ENCODE data around the gene MIER2. TPM values are rescaled to one million over a fixed set of nuclear protein-coding genes. Genes with fewer than 3 reads are reported as not detected.

Gene MIER2
- total RNA-seq, 1 experiment from 2014 or later = 40.1 TPM

DNA sequence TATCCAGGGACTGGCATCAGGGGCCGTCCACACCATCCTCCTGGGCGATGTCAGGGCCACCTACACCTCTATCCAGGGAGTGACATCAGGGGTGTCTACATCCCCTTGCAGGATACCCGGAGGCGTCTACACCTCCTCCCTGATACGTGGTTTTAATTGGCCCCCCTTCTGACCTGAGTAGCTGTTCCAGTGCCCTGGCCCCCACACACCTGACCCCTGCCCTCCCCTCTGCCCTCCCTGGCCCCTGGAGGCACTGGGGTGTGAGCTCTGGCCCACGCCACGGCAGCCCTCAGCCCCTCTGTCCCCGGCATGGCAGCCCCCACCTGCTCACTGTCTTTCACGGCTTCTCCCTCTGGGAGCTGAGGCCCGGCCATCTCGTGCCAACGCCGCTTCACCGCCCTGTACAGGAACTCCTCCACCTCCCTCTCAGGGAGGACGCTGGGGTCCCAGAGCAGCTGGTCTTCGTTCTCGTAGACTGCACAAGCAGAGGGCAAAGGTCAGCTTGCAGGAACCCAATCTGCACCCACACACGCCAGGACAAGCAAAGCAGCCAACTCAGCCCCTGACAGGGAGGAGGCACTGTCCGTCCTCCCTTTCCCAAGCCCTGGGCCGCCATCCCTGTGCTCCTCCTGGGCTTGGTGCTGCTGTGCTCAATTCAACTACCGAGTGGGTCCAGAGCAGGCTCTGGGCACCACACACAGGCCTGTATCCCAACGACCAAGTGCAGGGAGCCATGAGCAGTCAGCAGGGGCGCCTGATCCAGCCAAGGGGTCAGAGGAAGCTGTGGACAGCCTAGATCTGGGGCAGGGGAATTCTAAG lies 31.2 kb downstream of the MIER2 start:
- CTCF ChIA-PET = no interaction called here
- peaks cover 6% of the 10 kb centered on the region for H3K4me1 Mint-ChIP-seq (ENCODE audit: low read depth, unreplicated experiment)
- no TSS peak for BruUV-seq (replicated peaks)

DNA sequence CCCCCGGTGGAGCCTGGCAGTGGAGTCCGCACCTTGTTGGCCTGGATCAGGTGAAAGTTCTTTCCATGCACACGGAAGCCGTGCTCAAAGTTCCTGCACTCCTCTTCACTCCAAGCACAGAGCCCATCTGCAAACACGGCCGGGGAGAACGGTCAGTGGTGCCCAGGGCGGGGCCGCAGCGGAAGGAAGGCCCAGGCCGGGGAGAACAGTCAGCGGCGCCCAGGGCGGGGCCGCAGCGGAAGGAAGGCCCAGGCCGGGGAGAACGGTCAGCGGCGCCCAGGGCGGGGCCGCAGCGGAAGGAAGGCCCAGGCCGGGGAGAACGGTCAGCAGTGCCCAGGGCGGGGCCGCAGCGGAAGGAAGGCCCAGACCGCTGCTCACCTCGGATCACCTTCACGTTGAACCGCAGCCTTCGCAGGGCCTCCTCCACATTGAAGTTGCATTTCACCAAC lies 32.8 kb downstream of the MIER2 start:
- Mint-ChIP-seq H3K36me3 (ENCODE audit: insufficient read depth, unreplicated experiment) (peaks cover 53% of the 10 kb centered on the region), H3K27ac (ENCODE audit: unreplicated experiment) (no peak overlapping the region), H3K27me3 (ENCODE audit: insufficient read depth, unreplicated experiment) (no peaks in the 10 kb centered on the region), H3K9me3 (ENCODE audit: unreplicated experiment) (no peaks in the 10 kb centered on the region), H3K4me1 (ENCODE audit: low read depth, unreplicated experiment) (peaks cover 6% of the 10 kb centered on the region), H3K4me3 (ENCODE audit: unreplicated experiment) (no peak overlapping the region)
- CTCF ChIA-PET = no interaction called here
- Histone ChIP-seq H3K36me3 (ENCODE audit: control insufficient read depth, insufficient read depth, low read length) (peaks cover 2% of the 10 kb centered on the region), H3K27me3 (replicated peaks; ENCODE audit: control insufficient read depth, insufficient read depth, low read length) (no peaks in the 10 kb centered on the region), H3K4me1 (no peaks in the 10 kb centered on the region), H3K9me3 (no peaks in the 10 kb centered on the region), H3K4me3 (ENCODE audit: low read depth, low read length) (no peak overlapping the region)
- intact Hi-C loops (cut with micrococcal nuclease; ENCODE audit: unreplicated experiment) = no loop called here
- no peak for DNase-seq
- POLR2A ChIA-PET = no interaction called here
- BruUV-seq (replicated peaks) = no TSS peak
- TF ChIP-seq, protein P1, sequence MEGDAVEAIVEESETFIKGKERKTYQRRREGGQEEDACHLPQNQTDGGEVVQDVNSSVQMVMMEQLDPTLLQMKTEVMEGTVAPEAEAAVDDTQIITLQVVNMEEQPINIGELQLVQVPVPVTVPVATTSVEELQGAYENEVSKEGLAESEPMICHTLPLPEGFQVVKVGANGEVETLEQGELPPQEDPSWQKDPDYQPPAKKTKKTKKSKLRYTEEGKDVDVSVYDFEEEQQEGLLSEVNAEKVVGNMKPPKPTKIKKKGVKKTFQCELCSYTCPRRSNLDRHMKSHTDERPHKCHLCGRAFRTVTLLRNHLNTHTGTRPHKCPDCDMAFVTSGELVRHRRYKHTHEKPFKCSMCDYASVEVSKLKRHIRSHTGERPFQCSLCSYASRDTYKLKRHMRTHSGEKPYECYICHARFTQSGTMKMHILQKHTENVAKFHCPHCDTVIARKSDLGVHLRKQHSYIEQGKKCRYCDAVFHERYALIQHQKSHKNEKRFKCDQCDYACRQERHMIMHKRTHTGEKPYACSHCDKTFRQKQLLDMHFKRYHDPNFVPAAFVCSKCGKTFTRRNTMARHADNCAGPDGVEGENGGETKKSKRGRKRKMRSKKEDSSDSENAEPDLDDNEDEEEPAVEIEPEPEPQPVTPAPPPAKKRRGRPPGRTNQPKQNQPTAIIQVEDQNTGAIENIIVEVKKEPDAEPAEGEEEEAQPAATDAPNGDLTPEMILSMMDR (IDR thresholded peaks at IDR 0.05; ENCODE audit: insufficient read depth in 1 of 2, low read depth in 1 of 2, low read length in 1 of 2, severe bottlenecking in 1 of 2, unreplicated experiment in 1 of 2) = no peak

More for the DNA sequence above, 31.2 kb downstream of the MIER2 start:
- Mint-ChIP-seq H3K36me3 (ENCODE audit: insufficient read depth, unreplicated experiment) (peaks cover 53% of the 10 kb centered on the region), H3K27me3 (ENCODE audit: insufficient read depth, unreplicated experiment) (no peaks in the 10 kb centered on the region), H3K9me3 (ENCODE audit: unreplicated experiment) (no peaks in the 10 kb centered on the region), H3K4me3 (ENCODE audit: unreplicated experiment) (no peak overlapping the region), H3K27ac (ENCODE audit: unreplicated experiment) (no peak overlapping the region)
- H3K27me3 ChIP-seq (replicated peaks; ENCODE audit: control insufficient read depth, insufficient read depth, low read length) = no peaks in the 10 kb centered on the region
- no peaks in the 10 kb centered on the region for H3K9me3 ChIP-seq
- intact Hi-C loops (cut with micrococcal nuclease; ENCODE audit: unreplicated experiment) = no loop called here
- no peak overlapping the region for H3K4me3 ChIP-seq (ENCODE audit: low read depth, low read length)
- POLR2A ChIA-PET = no interaction called here
- no peak for DNase-seq
- H3K4me1 ChIP-seq = no peaks in the 10 kb centered on the region
- TF ChIP-seq, protein P1 (IDR thresholded peaks at IDR 0.05; ENCODE audit: insufficient read depth in 1 of 2, low read depth in 1 of 2, low read length in 1 of 2, severe bottlenecking in 1 of 2, unreplicated experiment in 1 of 2) = no peak
- H3K36me3 ChIP-seq (ENCODE audit: control insufficient read depth, insufficient read depth, low read length) = peaks cover 2% of the 10 kb centered on the region

DNA sequence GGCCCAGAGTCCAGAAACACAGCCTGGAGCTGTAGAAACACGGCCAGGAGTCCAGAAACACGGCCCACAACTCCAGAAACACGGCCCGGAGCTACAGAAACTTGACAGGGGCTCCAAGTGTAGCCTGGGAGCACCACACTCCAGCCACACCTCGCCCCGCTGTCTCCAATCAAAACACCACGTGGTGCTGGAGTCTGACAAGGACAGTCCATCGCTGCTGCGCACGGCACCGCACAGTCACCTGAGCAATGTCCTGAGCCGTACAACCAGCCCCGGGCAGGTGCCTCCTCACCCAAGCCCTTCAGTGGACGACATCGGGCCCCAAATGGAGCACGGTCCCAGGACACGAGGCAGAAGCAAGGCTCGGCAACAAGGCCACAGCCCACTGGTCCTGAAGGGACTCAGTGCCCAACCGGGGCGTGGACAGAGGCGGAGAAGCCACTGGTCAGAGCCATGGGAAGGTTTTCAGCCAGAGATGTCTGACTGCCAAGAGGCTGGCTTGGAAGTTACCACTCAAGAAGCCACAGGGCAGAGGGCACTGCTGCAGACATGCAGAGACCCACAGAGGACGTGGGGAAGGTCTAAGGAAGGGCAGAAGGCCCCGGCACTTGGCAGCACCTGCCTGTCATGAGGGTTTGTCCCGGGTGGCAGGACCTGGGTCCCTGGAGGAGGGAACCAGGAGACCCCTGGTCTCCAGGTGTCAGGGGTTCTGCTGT lies 33.7 kb downstream of the MIER2 start:
- Mint-ChIP-seq H3K27me3 (ENCODE audit: insufficient read depth, unreplicated experiment) (no peaks in the 10 kb centered on the region), H3K9me3 (ENCODE audit: unreplicated experiment) (no peaks in the 10 kb centered on the region), H3K4me3 (ENCODE audit: unreplicated experiment) (no peak overlapping the region), H3K4me1 (ENCODE audit: low read depth, unreplicated experiment) (peaks cover 6% of the 10 kb centered on the region), H3K36me3 (ENCODE audit: insufficient read depth, unreplicated experiment) (peaks cover 46% of the 10 kb centered on the region), H3K27ac (ENCODE audit: unreplicated experiment) (no peak overlapping the region)
- Histone ChIP-seq H3K4me3 (ENCODE audit: low read depth, low read length) (no peak overlapping the region), H3K9me3 (no peaks in the 10 kb centered on the region), H3K27me3 (replicated peaks; ENCODE audit: control insufficient read depth, insufficient read depth, low read length) (no peaks in the 10 kb centered on the region), H3K36me3 (ENCODE audit: control insufficient read depth, insufficient read depth, low read length) (peaks cover 2% of the 10 kb centered on the region), H3K4me1 (no peaks in the 10 kb centered on the region)
- ChIA-PET CTCF (no interaction called here), POLR2A (no interaction called here)
- TF ChIP-seq, protein P1 (IDR thresholded peaks at IDR 0.05; ENCODE audit: insufficient read depth in 1 of 2, low read depth in 1 of 2, low read length in 1 of 2, severe bottlenecking in 1 of 2, unreplicated experiment in 1 of 2) = no peak
- intact Hi-C loops (cut with micrococcal nuclease; ENCODE audit: unreplicated experiment) = no loop called here
- no peak for DNase-seq
- BruUV-seq (replicated peaks) = no TSS peak

Measured in Caco-2 (cell line).